Gastrocnemius medialis (tissue), 4 donors: ENCODE data around the gene GLYR1.

ENCODE experiments used
- CTCF ChIP-seq, 5 experiments: fragments of 450-650 bp in 3 of 5; fragments of 200-600 bp in 2 of 5; sonication (generic) in 2 of 5; IDR thresholded peaks in 4 of 5; conservative IDR thresholded peaks in 1 of 5; 1 replicate in 4 of 5; 2 replicates in 1 of 5; pipeline ENCODE4 v1.5.1; 2016 to 2019; ENCODE audit warnings: antibody characterized with exemption in 5 of 5, mild to moderate bottlenecking in 3 of 5, moderate library complexity in 3 of 5
- POLR2A ChIP-seq, 2 donors: fragments of 450-650 bp; IDR thresholded peaks; one replicate each; pipeline ENCODE4 v1.6.1; 2017; ENCODE audit warnings: antibody characterized with exemption in 2 of 2, mild to moderate bottlenecking in 2 of 2, moderate library complexity in 2 of 2

- TF ChIP-seq CTCF (IDR thresholded peaks at IDR 0.05 in 4 of 5, conservative IDR thresholded peaks at IDR 0.05 in 1 of 5) (no peak), POLR2A (IDR thresholded peaks at IDR 0.05) (no peak)
Measured at GRCh38 chr16:4837733-4838501, 9.2 kb downstream of the GLYR1 start.
